ENCODE results near the gene CADPS2. TPM values are rescaled to one million over a fixed set of nuclear protein-coding genes. Genes with fewer than 3 reads are reported as not detected.
"Not testable (repeated sequence)": the region's sequence is repeated elsewhere in the genome, so short reads cannot be mapped to it uniquely, and the experiment has no call there.

Gene CADPS2
- total and polyA plus RNA-seq, 2 of the 8 experiments (the other 6 are each of a cell fraction or from before 2014, with no cell fraction given) = 8.9 to 22.3 TPM

- H4K20me1 ChIP-seq (replicated peaks in 1 of 2; ENCODE audit: control insufficient read depth in 1 of 2, insufficient read depth in 2 of 2, low read length in 2 of 2); H3K18ac ChIP-seq (ENCODE audit: extremely low read depth, low read length); H3K79me1 ChIP-seq (ENCODE audit: low read depth, low read length); H2BK15ac ChIP-seq (ENCODE audit: low read length); H3K27me3 ChIP-seq (replicated peaks in 1 of 4; ENCODE audit: control insufficient read depth in 3 of 4, extremely low read depth in 1 of 4, insufficient read depth in 3 of 4, low read length in 3 of 4); H3K23me2 ChIP-seq (ENCODE audit: low read depth, low read length); H4K5ac ChIP-seq (ENCODE audit: insufficient read length, low read depth, low read length); H2BK120ac ChIP-seq (replicated peaks; ENCODE audit: low read depth, low read length); FAIRE-seq; H3K4me2 ChIP-seq (ENCODE audit: insufficient read depth in 1 of 2, low read depth in 2 of 2, low read length in 2 of 2); H4K91ac ChIP-seq (replicated peaks; ENCODE audit: insufficient read length, low read length); H2BK5ac ChIP-seq (ENCODE audit: low read depth, low read length); H3K79me2 ChIP-seq (ENCODE audit: control insufficient read depth in 1 of 2, insufficient read depth in 2 of 2, low read length in 2 of 2); H3K27ac ChIP-seq (ENCODE audit: low read depth, low read length); H3K14ac ChIP-seq (ENCODE audit: insufficient read length); H3K56ac ChIP-seq (replicated peaks; ENCODE audit: insufficient read length, low read depth, low read length); H4K8ac ChIP-seq (ENCODE audit: extremely low read depth, insufficient read depth, low read length); H3K4me3 ChIP-seq (ENCODE audit: extremely low read depth in 1 of 4, insufficient read depth in 2 of 4, low read depth in 3 of 4, low read length in 4 of 4); H2BK20ac ChIP-seq (ENCODE audit: low read length); H2AK5ac ChIP-seq (ENCODE audit: low read depth, low read length); CTCF ChIA-PET (ENCODE audit: partially characterized antibody); POLR2A ChIA-PET (ENCODE audit: partially characterized antibody); H3K4ac ChIP-seq (replicated peaks; ENCODE audit: insufficient read length, low read depth, low read length); DNase-seq (ENCODE audit: low read depth in 1 of 2, low spot score in 2 of 2); H3K4me1 ChIP-seq (replicated peaks in 1 of 4; ENCODE audit: control insufficient read depth in 3 of 4, insufficient read depth in 4 of 4, low read length in 3 of 4); H3K9ac ChIP-seq (replicated peaks in 1 of 4; ENCODE audit: extremely low read depth in 1 of 4, low read depth in 3 of 4, low read length in 3 of 4); H3K9me3 ChIP-seq (ENCODE audit: insufficient read depth in 2 of 2, low read depth in 1 of 2, low read length in 1 of 2); H2AFZ ChIP-seq (ENCODE audit: low read length); H3K36me3 ChIP-seq (ENCODE audit: control insufficient read depth in 2 of 4, insufficient read depth in 4 of 4, low read length in 3 of 4); H2BK12ac ChIP-seq (ENCODE audit: low read depth, low read length); H3K23ac ChIP-seq (ENCODE audit: insufficient read length): not testable (repeated sequence)
- WGBS, 2 experiments (ENCODE audit: extremely low coverage in 1 of 2, insufficient coverage in 1 of 2, insufficient read length in 1 of 2, insufficient replicate concordance in 2 of 2, low coverage in 1 of 2, low lambda C conversion rate in 2 of 2, missing lambda C conversion rate in 1 of 2) = 91% methylated on average over 2 of the region's 2 CpGs; no CpG with 5 or more reads in 1 of the 2 experiments
Observed at GRCh38 chr7:122836286-122836685, 50.0 kb downstream of the CADPS2 start.

Data from H1 (cell line).